HEK293 (cell line): ENCODE data around the gene LGALS3BP.

Experiments
- CTCF ChIA-PET: fragments of 350-600 bp; formaldehyde crosslinking; extraction: SDS; loops from one replicate; lab custom pipeline; 2021; ENCODE audit warnings: antibody characterized with exemption; lab: Yijun Ruan, JAX
- POLR2A ChIA-PET: fragments of 300-600 bp; formaldehyde crosslinking; extraction: SDS; loops from one replicate; lab custom pipeline; 2020; ENCODE audit warnings: antibody characterized with exemption, inconsistent platforms; lab: Yijun Ruan, JAX
- H3K27ac ChIP-seq: fragments of 200-500 bp; sonication (Bioruptor generic); 2 replicates; pipeline ENCODE4 v1.5.1; 2014; ENCODE audit warnings: low read depth, low read length, control low read depth, inconsistent platforms; ENCODE audit errors: extremely low read depth
- H3K36me3 ChIP-seq, 2 experiments: fragments of 200-500 bp in 1 of 2; sonication (Bioruptor generic) in 1 of 2; 1 replicate in 1 of 2; 2 replicates in 1 of 2; pipeline ENCODE4 v1.5.1; 2014 to 2017; ENCODE audit warnings: inconsistent platforms in 2 of 2, low read length in 2 of 2; ENCODE audit not compliant: control insufficient read depth in 2 of 2, insufficient read depth in 1 of 2
- H3K4me1 ChIP-seq: fragments of 200-500 bp; sonication (Bioruptor generic); 2 replicates; pipeline ENCODE4 v1.5.1; 2014; ENCODE audit warnings: mild to moderate bottlenecking, low read length, inconsistent platforms; ENCODE audit not compliant: control insufficient read depth, insufficient read depth
- H3K4me3 ChIP-seq: 2 replicates; pipeline ENCODE4 v1.5.1; 2011; ENCODE audit warnings: low read depth, mild to moderate bottlenecking, control low read depth, low read length, moderate library complexity
- H3K9me3 ChIP-seq: fragments of 200-500 bp; sonication (Bioruptor generic); 2 replicates; pipeline ENCODE4 v1.5.1; 2014; ENCODE audit warnings: low read depth, low read length, inconsistent platforms; ENCODE audit not compliant: control insufficient read depth, insufficient read depth
- CTCF ChIP-seq: fragments of 450-650 bp; formaldehyde crosslinking; IDR thresholded peaks from 2 replicates; pipeline ENCODE4 v1.5.1; 2016; ENCODE audit warnings: missing biosample characterization, missing genetic modification characterization
- GLI2 ChIP-seq: fragments of 450-650 bp; formaldehyde crosslinking; IDR thresholded peaks from 2 replicates; pipeline ENCODE4; 2017; ENCODE audit warnings: missing biosample characterization, missing genetic modification characterization, low read depth, borderline replicate concordance
- GLIS2 ChIP-seq: fragments of 450-650 bp; formaldehyde crosslinking; IDR thresholded peaks from 2 replicates; pipeline ENCODE4 v1.5.1; 2016; ENCODE audit warnings: missing biosample characterization, missing genetic modification characterization
- HIC1 ChIP-seq: fragments of 450-650 bp; formaldehyde crosslinking; IDR thresholded peaks from 2 replicates; pipeline ENCODE4 v1.5.1; 2016; ENCODE audit warnings: missing biosample characterization, missing genetic modification characterization
- PRDM2 ChIP-seq: fragments of 450-650 bp; formaldehyde crosslinking; IDR thresholded peaks from 2 replicates; pipeline ENCODE4 v1.5.1; 2016; ENCODE audit warnings: missing biosample characterization, missing genetic modification characterization, borderline replicate concordance
- TCF7L2 ChIP-seq: IDR thresholded peaks from 2 replicates; pipeline ENCODE4 v1.6.1; 2011; ENCODE audit warnings: low read depth, mild to moderate bottlenecking, inconsistent platforms, low read length, moderate library complexity, borderline replicate concordance
- TRIM28 ChIP-seq: IDR thresholded peaks from 2 replicates; pipeline ENCODE4 v1.6.1; 2011; ENCODE audit warnings: low read length, control low read depth, borderline replicate concordance
- ZBTB20 ChIP-seq: fragments of 450-650 bp; formaldehyde crosslinking; IDR thresholded peaks from 2 replicates; pipeline ENCODE4 v1.5.1; 2016; ENCODE audit warnings: missing biosample characterization, missing genetic modification characterization
- ZBTB26 ChIP-seq: fragments of 450-650 bp; formaldehyde crosslinking; optimal IDR thresholded peaks from 2 replicates; pipeline ENCODE3; 2016; ENCODE audit warnings: missing biosample characterization, mild to moderate bottlenecking, missing genetic modification characterization
- ZBTB7A ChIP-seq: fragments of 450-650 bp; formaldehyde crosslinking; IDR thresholded peaks from 2 replicates; pipeline ENCODE4 v1.5.1; 2016; ENCODE audit warnings: low read depth, missing biosample characterization, missing genetic modification characterization
- ZNF23 ChIP-seq: fragments of 450-650 bp; formaldehyde crosslinking; IDR thresholded peaks from 2 replicates; pipeline ENCODE4 v1.5.1; 2016; ENCODE audit warnings: missing biosample characterization, missing genetic modification characterization, borderline replicate concordance
- ZNF341 ChIP-seq: fragments of 450-650 bp; formaldehyde crosslinking; IDR thresholded peaks from 2 replicates; pipeline ENCODE4; 2016; ENCODE audit warnings: low read depth, missing biosample characterization, missing genetic modification characterization
- ZNF549 ChIP-seq: fragments of 450-650 bp; IDR thresholded peaks from 2 replicates; pipeline ENCODE4 v1.5.1; 2018; ENCODE audit warnings: missing biosample characterization, missing genetic modification characterization, mild to moderate bottlenecking, inconsistent platforms, moderate library complexity
- ZNF610 ChIP-seq: fragments of 450-650 bp; formaldehyde crosslinking; IDR thresholded peaks from 2 replicates; pipeline ENCODE4 v1.5.1; 2016; ENCODE audit warnings: missing biosample characterization, missing genetic modification characterization, borderline replicate concordance
- ZNF707 ChIP-seq: fragments of 450-650 bp; formaldehyde crosslinking; IDR thresholded peaks from 2 replicates; pipeline ENCODE4 v1.5.1; 2016; ENCODE audit warnings: missing biosample characterization, missing genetic modification characterization
- ZXDB ChIP-seq: fragments of 450-650 bp; formaldehyde crosslinking; IDR thresholded peaks from 2 replicates; pipeline ENCODE4 v1.5.1; 2016; ENCODE audit warnings: missing biosample characterization, missing genetic modification characterization

Gene LGALS3BP

DNA sequence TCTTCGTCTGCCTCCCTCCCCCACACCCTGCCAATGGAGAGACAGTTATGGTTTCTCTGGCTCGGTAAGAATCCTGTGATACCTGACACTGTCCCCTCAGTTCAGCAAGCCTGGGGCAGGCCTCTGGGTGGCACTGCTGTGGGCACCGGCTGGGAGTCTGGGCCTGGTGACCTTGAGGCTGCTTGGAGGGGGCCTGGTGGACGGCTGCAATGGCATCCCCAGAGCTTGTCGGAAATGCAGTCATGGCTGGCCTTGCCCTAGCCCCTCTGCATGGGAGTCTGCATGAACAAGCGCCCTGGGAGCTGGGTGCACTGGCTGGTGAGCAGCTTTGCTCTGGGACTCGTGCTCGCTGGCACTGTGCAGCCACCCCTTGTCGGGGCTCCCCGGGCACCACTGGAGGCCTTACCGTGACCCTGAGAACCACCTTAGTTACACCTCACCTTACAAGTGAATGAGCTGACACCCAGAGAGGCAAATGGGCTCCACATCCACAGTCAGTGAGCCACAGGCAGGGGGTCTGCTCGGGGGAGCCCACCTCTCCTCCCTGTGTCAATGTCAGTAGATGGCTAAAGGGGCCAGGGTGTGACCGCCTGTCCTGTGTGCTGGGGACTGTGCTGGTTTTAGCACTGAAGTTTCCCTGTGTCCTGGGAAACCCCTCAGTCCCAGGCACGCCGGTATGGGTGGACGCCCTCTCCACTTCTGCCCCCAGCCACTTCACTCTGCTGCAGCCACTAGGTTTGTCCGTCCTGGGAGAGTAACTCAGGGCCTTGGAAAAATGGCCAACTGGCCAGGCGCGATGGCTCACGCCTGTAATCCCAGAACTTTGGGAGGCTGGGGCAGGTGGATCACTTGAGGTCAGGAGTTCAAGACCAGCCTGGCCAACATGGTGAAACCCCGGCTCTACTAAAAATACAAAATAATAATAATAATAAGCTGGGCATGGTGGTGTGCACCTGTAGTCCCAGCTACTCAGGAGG lies 1.4 kb downstream of the LGALS3BP start:
- CTCF ChIA-PET, result interaction anchor here (0.6 to 1.9 kb wide), 5 partner anchors 13 to 556 kb away, joined by 3 to 8 read pairs (median 3); no protein-coding TSS in a partner anchor
- Histone ChIP-seq H3K27ac (peak overlapping the region; percentile 47), H3K36me3 (peaks cover 0 to 40% of the 10 kb centered on the region in 2 experiments; a peak in 1 of 3 replicates), H3K4me1 (peaks cover 26% of the 10 kb centered on the region), H3K9me3 (no peaks in the 10 kb centered on the region), H3K4me3 (no peak overlapping the region)
- POLR2A ChIA-PET, result no interaction called here
- TF ChIP-seq TRIM28 (no peak), GLI2 (tag by site-specific recombination) (no peak), CTCF (peak; percentile 62), TCF7L2 (no peak), PRDM2 (no peak), ZBTB26 (tag by site-specific recombination) (peak; percentile 11), ZNF341 (peak; percentile 42; the same call in 1 of the 2 replicates), ZBTB20 (peak; percentile 69), GLIS2 (tag by site-specific recombination) (peak; percentile 30), HIC1 (peak; percentile 57)

DNA sequence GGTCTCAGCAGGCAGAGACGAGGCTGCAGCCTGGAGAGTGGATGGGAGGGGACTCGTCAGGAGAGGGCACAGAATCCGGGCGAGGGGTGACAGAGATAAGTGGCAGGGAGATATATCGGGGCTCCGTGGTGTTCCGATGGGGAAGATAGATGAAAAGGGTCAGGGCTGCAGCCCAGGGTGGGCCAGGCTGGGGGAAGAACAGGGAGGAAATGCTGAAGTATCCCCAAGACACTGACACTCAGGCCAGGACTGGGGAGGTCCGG lies 2.1 kb downstream of the LGALS3BP start:
- peaks cover 26% of the 10 kb centered on the region for H3K4me1 ChIP-seq
- H3K9me3 ChIP-seq, result no peaks in the 10 kb centered on the region
- H3K36me3 ChIP-seq, result peaks cover 0 to 47% of the 10 kb centered on the region in 2 experiments; a peak in 1 of 3 replicates
- H3K4me3 ChIP-seq, result no peak overlapping the region
- ChIA-PET CTCF (no interaction called here), POLR2A (no interaction called here)
- peak overlapping the region; percentile 47 for H3K27ac ChIP-seq
- TF ChIP-seq ZXDB (tag by site-specific recombination), result no peak
- TF ChIP-seq ZNF707, result no peak
- no peak for TF ChIP-seq ZNF610 (tag by site-specific recombination)
- TF ChIP-seq ZBTB7A, result no peak
- TF ChIP-seq ZNF549 (tag by site-specific recombination), result no peak
- no peak for TF ChIP-seq ZNF23 (tag by site-specific recombination)
